GM12878 (cell line): ENCODE measurements around the gene WDR26. TPM values are rescaled to one million over a fixed set of nuclear protein-coding genes. Genes with fewer than 3 reads are reported as not detected.
A peak's percentile ranks its signal among the peaks of the same experiment; 100 is the strongest.

ENCODE experiments used
- BCL3 ChIP-seq: IDR thresholded peaks from 2 replicates; pipeline ENCODE4 v1.6.1; 2011; ENCODE audit warnings: borderline replicate concordance, low read depth, mild to moderate bottlenecking, moderate library complexity, low read length; ENCODE audit not compliant: insufficient read depth, poor library complexity, severe bottlenecking
- BMI1 ChIP-seq: fragments of 450-650 bp; IDR thresholded peaks from 2 replicates; pipeline ENCODE4 v1.6.1; 2016; ENCODE audit warnings: mild to moderate bottlenecking, moderate library complexity, borderline replicate concordance
- EED ChIP-seq: sonication (generic); IDR thresholded peaks from 2 replicates; pipeline ENCODE4 v1.6.1; 2016; ENCODE audit warnings: antibody characterized with exemption, low read depth
- ESRRA ChIP-seq: IDR thresholded peaks from 2 replicates; pipeline ENCODE4 v1.6.1; 2012; ENCODE audit warnings: mild to moderate bottlenecking, low read length, improper control_type of control experiment
- FOXK2 ChIP-seq: fragments of 450-650 bp; IDR thresholded peaks from 2 replicates; pipeline ENCODE4 v1.6.1; 2017; ENCODE audit warnings: mild to moderate bottlenecking, moderate library complexity
- HDGF ChIP-seq: fragments of 450-650 bp; IDR thresholded peaks from 2 replicates; pipeline ENCODE4 v1.6.1; 2016; ENCODE audit warnings: antibody characterized with exemption
- LARP7 ChIP-seq: fragments of 450-650 bp; IDR thresholded peaks from 2 replicates; pipeline ENCODE4 v1.6.1; 2017; ENCODE audit warnings: mild to moderate bottlenecking
- RB1 ChIP-seq: fragments of 450-650 bp; formaldehyde crosslinking; IDR thresholded peaks from 2 replicates; pipeline ENCODE4 v1.6.1; 2017; ENCODE audit warnings: mild to moderate bottlenecking, borderline replicate concordance
- RBBP5 ChIP-seq: fragments of 200-600 bp; sonication (generic); conservative IDR thresholded peaks from 2 replicates; pipeline ENCODE4 v1.6.1; 2016
- RELB ChIP-seq: fragments of 450-650 bp; IDR thresholded peaks from 2 replicates; pipeline ENCODE4 v1.6.1; 2017; ENCODE audit warnings: low read depth, mild to moderate bottlenecking, moderate library complexity
- SP1 ChIP-seq: IDR thresholded peaks from one replicate; pipeline ENCODE4 v1.6.1; 2011; ENCODE audit warnings: low read depth, low read length
- SUZ12 ChIP-seq: fragments of 200-600 bp; sonication (generic); IDR thresholded peaks from one replicate; pipeline ENCODE4 v1.6.1; 2018; ENCODE audit warnings: antibody characterized with exemption, mild to moderate bottlenecking; ENCODE audit not compliant: unreplicated experiment
- polyA plus RNA-seq, 11 experiments: library from polyadenylated mRNA; depleted of rRNA in 4 of 11; unstranded in 6 of 11; stranded (reverse) in 5 of 11; fragments of >200 nt; fragmentation: Nextera tagmentation in 4 of 11; fragmentation: Illumina TruSeq in 1 of 11; extraction: Ambion mirVana in 4 of 11; extraction: Trizol in 1 of 11; gene quantifications; 1 replicate in 1 of 11; 2 replicates in 10 of 11; pipeline versions ENCODE4 v1.2.1 to v1.2.3, GENCODE V29; 2011 to 2016; ENCODE audit warnings: inconsistent platforms in 2 of 11, missing spikeins in 2 of 11, low read depth in 1 of 11
- total RNA-seq, 4 experiments: library from RNA; depleted of rRNA in 3 of 4; stranded (reverse); fragments of >200 nt in 3 of 4; fragmentation: Illumina TruSeq in 1 of 4; extraction: Trizol in 1 of 4; gene quantifications; 2 replicates each; pipeline versions ENCODE4 v1.2.1 to v1.2.3, GENCODE V29; 2013 to 2021
- TF ChIP-seq, protein P1 (sequence below): fragments of 450-650 bp; formaldehyde crosslinking; IDR thresholded peaks from 2 replicates; pipeline ENCODE4 v1.5.0; 2022; ENCODE audit warnings: mild to moderate bottlenecking, missing genetic modification characterization
- TF ChIP-seq, protein P2 (sequence below): IDR thresholded peaks from 2 replicates; pipeline ENCODE4 v1.6.1; 2012; ENCODE audit warnings: improper control_type of control experiment, low read depth, low read length; ENCODE audit not compliant: insufficient replicate concordance
- TF ChIP-seq, protein P3 (sequence below): fragments of 450-650 bp; IDR thresholded peaks from 2 replicates; pipeline ENCODE4 v1.6.1; 2016; ENCODE audit warnings: mild to moderate bottlenecking, moderate library complexity, borderline replicate concordance

The WDR26 gene
- total and polyA plus RNA-seq, 10 of the 15 experiments (the other 5 are each of a cell fraction or from before 2014, with no cell fraction given) = 6.6 to 47.0 (median 24.4) TPM

- TF ChIP-seq, protein P1, sequence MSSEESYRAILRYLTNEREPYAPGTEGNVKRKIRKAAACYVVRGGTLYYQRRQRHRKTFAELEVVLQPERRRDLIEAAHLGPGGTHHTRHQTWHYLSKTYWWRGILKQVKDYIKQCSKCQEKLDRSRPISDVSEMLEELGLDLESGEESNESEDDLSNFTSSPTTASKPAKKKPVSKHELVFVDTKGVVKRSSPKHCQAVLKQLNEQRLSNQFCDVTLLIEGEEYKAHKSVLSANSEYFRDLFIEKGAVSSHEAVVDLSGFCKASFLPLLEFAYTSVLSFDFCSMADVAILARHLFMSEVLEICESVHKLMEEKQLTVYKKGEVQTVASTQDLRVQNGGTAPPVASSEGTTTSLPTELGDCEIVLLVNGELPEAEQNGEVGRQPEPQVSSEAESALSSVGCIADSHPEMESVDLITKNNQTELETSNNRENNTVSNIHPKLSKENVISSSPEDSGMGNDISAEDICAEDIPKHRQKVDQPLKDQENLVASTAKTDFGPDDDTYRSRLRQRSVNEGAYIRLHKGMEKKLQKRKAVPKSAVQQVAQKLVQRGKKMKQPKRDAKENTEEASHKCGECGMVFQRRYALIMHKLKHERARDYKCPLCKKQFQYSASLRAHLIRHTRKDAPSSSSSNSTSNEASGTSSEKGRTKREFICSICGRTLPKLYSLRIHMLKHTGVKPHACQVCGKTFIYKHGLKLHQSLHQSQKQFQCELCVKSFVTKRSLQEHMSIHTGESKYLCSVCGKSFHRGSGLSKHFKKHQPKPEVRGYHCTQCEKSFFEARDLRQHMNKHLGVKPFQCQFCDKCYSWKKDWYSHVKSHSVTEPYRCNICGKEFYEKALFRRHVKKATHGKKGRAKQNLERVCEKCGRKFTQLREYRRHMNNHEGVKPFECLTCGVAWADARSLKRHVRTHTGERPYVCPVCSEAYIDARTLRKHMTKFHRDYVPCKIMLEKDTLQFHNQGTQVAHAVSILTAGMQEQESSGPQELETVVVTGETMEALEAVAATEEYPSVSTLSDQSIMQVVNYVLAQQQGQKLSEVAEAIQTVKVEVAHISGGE (CRISPR knock-in tag) = no peak
- peak; percentile 89 for TF ChIP-seq RELB
- TF ChIP-seq FOXK2 = no peak
- no peak for TF ChIP-seq HDGF
- no peak for TF ChIP-seq RB1
- TF ChIP-seq RBBP5 = no peak
- peak; percentile 77 for TF ChIP-seq EED
- no peak for TF ChIP-seq ESRRA
- TF ChIP-seq BCL3 = no peak
- TF ChIP-seq, protein P2, sequence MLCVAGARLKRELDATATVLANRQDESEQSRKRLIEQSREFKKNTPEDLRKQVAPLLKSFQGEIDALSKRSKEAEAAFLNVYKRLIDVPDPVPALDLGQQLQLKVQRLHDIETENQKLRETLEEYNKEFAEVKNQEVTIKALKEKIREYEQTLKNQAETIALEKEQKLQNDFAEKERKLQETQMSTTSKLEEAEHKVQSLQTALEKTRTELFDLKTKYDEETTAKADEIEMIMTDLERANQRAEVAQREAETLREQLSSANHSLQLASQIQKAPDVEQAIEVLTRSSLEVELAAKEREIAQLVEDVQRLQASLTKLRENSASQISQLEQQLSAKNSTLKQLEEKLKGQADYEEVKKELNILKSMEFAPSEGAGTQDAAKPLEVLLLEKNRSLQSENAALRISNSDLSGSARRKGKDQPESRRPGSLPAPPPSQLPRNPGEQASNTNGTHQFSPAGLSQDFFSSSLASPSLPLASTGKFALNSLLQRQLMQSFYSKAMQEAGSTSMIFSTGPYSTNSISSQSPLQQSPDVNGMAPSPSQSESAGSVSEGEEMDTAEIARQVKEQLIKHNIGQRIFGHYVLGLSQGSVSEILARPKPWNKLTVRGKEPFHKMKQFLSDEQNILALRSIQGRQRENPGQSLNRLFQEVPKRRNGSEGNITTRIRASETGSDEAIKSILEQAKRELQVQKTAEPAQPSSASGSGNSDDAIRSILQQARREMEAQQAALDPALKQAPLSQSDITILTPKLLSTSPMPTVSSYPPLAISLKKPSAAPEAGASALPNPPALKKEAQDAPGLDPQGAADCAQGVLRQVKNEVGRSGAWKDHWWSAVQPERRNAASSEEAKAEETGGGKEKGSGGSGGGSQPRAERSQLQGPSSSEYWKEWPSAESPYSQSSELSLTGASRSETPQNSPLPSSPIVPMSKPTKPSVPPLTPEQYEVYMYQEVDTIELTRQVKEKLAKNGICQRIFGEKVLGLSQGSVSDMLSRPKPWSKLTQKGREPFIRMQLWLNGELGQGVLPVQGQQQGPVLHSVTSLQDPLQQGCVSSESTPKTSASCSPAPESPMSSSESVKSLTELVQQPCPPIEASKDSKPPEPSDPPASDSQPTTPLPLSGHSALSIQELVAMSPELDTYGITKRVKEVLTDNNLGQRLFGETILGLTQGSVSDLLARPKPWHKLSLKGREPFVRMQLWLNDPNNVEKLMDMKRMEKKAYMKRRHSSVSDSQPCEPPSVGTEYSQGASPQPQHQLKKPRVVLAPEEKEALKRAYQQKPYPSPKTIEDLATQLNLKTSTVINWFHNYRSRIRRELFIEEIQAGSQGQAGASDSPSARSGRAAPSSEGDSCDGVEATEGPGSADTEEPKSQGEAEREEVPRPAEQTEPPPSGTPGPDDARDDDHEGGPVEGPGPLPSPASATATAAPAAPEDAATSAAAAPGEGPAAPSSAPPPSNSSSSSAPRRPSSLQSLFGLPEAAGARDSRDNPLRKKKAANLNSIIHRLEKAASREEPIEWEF = no peak
- no peak for TF ChIP-seq LARP7
- TF ChIP-seq SP1 = no peak
- TF ChIP-seq, protein P3, sequence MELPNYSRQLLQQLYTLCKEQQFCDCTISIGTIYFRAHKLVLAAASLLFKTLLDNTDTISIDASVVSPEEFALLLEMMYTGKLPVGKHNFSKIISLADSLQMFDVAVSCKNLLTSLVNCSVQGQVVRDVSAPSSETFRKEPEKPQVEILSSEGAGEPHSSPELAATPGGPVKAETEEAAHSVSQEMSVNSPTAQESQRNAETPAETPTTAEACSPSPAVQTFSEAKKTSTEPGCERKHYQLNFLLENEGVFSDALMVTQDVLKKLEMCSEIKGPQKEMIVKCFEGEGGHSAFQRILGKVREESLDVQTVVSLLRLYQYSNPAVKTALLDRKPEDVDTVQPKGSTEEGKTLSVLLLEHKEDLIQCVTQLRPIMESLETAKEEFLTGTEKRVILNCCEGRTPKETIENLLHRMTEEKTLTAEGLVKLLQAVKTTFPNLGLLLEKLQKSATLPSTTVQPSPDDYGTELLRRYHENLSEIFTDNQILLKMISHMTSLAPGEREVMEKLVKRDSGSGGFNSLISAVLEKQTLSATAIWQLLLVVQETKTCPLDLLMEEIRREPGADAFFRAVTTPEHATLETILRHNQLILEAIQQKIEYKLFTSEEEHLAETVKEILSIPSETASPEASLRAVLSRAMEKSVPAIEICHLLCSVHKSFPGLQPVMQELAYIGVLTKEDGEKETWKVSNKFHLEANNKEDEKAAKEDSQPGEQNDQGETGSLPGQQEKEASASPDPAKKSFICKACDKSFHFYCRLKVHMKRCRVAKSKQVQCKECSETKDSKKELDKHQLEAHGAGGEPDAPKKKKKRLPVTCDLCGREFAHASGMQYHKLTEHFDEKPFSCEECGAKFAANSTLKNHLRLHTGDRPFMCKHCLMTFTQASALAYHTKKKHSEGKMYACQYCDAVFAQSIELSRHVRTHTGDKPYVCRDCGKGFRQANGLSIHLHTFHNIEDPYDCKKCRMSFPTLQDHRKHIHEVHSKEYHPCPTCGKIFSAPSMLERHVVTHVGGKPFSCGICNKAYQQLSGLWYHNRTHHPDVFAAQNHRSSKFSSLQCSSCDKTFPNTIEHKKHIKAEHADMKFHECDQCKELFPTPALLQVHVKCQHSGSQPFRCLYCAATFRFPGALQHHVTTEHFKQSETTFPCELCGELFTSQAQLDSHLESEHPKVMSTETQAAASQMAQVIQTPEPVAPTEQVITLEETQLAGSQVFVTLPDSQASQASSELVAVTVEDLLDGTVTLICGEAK = no peak
- TF ChIP-seq BMI1 = no peak; the same call in 1 of the 2 replicates
- TF ChIP-seq SUZ12 = no peak
These were observed 54.6 kb downstream of the WDR26 start (continued) for GRCh38 chr1:224380003-224380402.
